Spleen (tissue), 11 donors: ENCODE data around the gene DCBLD2. TPM values are rescaled to one million over a fixed set of nuclear protein-coding genes. Genes with fewer than 3 reads are reported as not detected.

Source experiments
- DNase-seq: peaks from one replicate; pipeline ENCODE4 v3.0.0-alpha.2; 2020
- H3K27ac ChIP-seq, 8 donors: fragments of 200-600 bp; sonication (generic) in 7 of 8; 1 replicate in 4 of 8; 2 replicates in 4 of 8; pipeline versions ENCODE4 v1.5.0 to v1.8.0; 2016 to 2021; ENCODE audit warnings: inconsistent platforms in 4 of 8, mild to moderate bottlenecking in 4 of 8, moderate library complexity in 1 of 8
- H3K27me3 ChIP-seq, 7 donors: fragments of 200-600 bp; sonication (generic) in 6 of 7; replicated peaks in 1 of 7; 1 replicate in 4 of 7; 2 replicates in 3 of 7; pipeline versions ENCODE4 v1.5.0 to v1.8.0; 2016 to 2021; ENCODE audit warnings: inconsistent platforms in 3 of 7, mild to moderate bottlenecking in 1 of 7
- H3K36me3 ChIP-seq, 6 donors: fragments of 200-600 bp; sonication (generic) in 5 of 6; 1 replicate in 4 of 6; 2 replicates in 2 of 6; pipeline versions ENCODE4 v1.5.0 to v1.8.0; 2016 to 2021; ENCODE audit warnings: inconsistent platforms in 2 of 6
- H3K4me1 ChIP-seq, 6 donors: fragments of 200-600 bp; sonication (generic) in 5 of 6; 1 replicate in 3 of 6; 2 replicates in 3 of 6; pipeline versions ENCODE4 v1.5.0 to v1.8.0; 2016 to 2021; ENCODE audit warnings: inconsistent platforms in 3 of 6
- H3K4me3 ChIP-seq, 8 donors: fragments of 200-600 bp; sonication (generic) in 7 of 8; 1 replicate in 4 of 8; 2 replicates in 4 of 8; pipeline versions ENCODE4 v1.5.0 to v1.8.0; 2016 to 2021; ENCODE audit warnings: inconsistent platforms in 4 of 8, mild to moderate bottlenecking in 4 of 8, moderate library complexity in 2 of 8
- H3K9me3 ChIP-seq, 8 donors: fragments of 200-600 bp; sonication (generic) in 7 of 8; 1 replicate in 4 of 8; 2 replicates in 4 of 8; pipeline versions ENCODE4 v1.5.0 to v1.8.0; 2016 to 2021; ENCODE audit warnings: inconsistent platforms in 4 of 8
- POLR2A ChIP-seq, 3 donors: fragments of 450-650 bp; IDR thresholded peaks; one replicate each; pipeline ENCODE4 v1.5.1; 2017; ENCODE audit warnings: antibody characterized with exemption in 3 of 3, mild to moderate bottlenecking in 1 of 3
- POLR2AphosphoS5 ChIP-seq, 3 donors: sonication (generic); formaldehyde crosslinking; IDR thresholded peaks; one replicate each; pipeline ENCODE4 v1.5.1; 2017; ENCODE audit warnings: antibody characterized with exemption in 3 of 3
- WGBS, 5 donors: extraction: QIAGEN DNeasy Blood & Tissue Kit in 3 of 5; methylation state at CpG; one replicate each; pipeline versions ENCODE4 v1.1.5 to v1.1.7; 2013 to 2018; 5-methylcytosine and 5-hydroxymethylcytosine counted together
- intact Hi-C: fragments of 100-400 bp; cut with DNase I; formaldehyde crosslinking; loops from one replicate; pipeline ENCODE4 v1.15.0; 2023; ENCODE audit warnings: low total_unique reads
- polyA plus RNA-seq, 3 donors: library from polyadenylated mRNA; stranded (reverse); fragments of 200-250 nt; gene quantifications; one replicate each; pipeline ENCODE4 v1.2.1, GENCODE V29; 2013
- total RNA-seq, 7 donors: library from RNA; depleted of rRNA in 3 of 7; stranded (reverse); fragments of >200 nt in 3 of 7; fragmentation: NEBNext Ultra II Directional in 4 of 7; extraction: Animal tissue kit (Norgen Biotek cat#: 25700) in 4 of 7; gene quantifications; one replicate each; pipeline versions ENCODE4 v1.1.0 to v1.2.1, GENCODE V29; 2016 to 2021
- TF ChIP-seq, protein P1 (sequence below), 11 experiments: fragments of 200-600 bp in 7 of 11; fragments of 450-650 bp in 4 of 11; sonication (generic) in 4 of 11; IDR thresholded peaks in 8 of 11; conservative IDR thresholded peaks in 3 of 11; 1 replicate in 7 of 11; 2 replicates in 4 of 11; pipeline versions ENCODE4 v1.4.0 to v1.8.0; 2016 to 2021; ENCODE audit warnings: antibody characterized with exemption in 11 of 11, inconsistent platforms in 4 of 11, mild to moderate bottlenecking in 1 of 11
- donor health status: healthy with polysubstance abuse.
- donor health status: DM: no; HTN: no; CAD: no; lungs with moderate emphysema.
- donor health status: DM: no; HTN: no; CAD: no.
- donor health status: Bipolar disorder and iron deficiency.
- donor health status: healthy.
- donor health status: DM: no; HTN: no; CAD: no.
- donor health status: DM: yes; HTN: yes; CAD: no.

The DCBLD2 gene
- total and polyA plus RNA-seq, 10 donors = 0.91 to 10.4 (median 4.3) TPM

DNA sequence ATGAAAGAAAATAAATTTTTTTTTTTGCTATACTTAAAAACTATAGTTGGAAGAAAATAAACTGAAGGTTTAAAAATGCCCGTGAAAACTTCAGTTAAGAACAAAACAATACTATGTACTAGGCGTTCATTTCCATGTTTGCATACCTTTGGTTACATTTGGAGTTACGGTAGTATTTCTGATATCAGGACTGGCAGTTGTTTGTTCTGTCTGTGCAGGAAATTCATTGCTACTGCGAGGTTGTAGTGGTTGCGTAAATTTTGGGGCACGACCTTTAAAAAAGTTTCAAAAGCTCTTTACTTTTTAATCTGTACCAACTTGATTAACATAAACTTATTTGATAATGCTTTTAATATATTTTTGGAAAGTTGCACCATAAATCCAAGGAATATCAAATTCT is 90.4 kb downstream of the DCBLD2 start:
- TF ChIP-seq POLR2AphosphoS5 (IDR thresholded peaks at IDR 0.05) (no peak), POLR2A (IDR thresholded peaks at IDR 0.05) (no peak)
- TF ChIP-seq, protein P1, sequence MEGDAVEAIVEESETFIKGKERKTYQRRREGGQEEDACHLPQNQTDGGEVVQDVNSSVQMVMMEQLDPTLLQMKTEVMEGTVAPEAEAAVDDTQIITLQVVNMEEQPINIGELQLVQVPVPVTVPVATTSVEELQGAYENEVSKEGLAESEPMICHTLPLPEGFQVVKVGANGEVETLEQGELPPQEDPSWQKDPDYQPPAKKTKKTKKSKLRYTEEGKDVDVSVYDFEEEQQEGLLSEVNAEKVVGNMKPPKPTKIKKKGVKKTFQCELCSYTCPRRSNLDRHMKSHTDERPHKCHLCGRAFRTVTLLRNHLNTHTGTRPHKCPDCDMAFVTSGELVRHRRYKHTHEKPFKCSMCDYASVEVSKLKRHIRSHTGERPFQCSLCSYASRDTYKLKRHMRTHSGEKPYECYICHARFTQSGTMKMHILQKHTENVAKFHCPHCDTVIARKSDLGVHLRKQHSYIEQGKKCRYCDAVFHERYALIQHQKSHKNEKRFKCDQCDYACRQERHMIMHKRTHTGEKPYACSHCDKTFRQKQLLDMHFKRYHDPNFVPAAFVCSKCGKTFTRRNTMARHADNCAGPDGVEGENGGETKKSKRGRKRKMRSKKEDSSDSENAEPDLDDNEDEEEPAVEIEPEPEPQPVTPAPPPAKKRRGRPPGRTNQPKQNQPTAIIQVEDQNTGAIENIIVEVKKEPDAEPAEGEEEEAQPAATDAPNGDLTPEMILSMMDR (IDR thresholded peaks at IDR 0.05 in 8 of 11, conservative IDR thresholded peaks at IDR 0.05 in 3 of 11) = no peak
- Histone ChIP-seq H3K36me3 (peaks cover 0 to 27% (median 0%) of the 10 kb centered on the region in 6 donors), H3K4me3 (no peak overlapping the region), H3K4me1 (no peaks in the 10 kb centered on the region), H3K9me3 (no peaks in the 10 kb centered on the region), H3K27ac (no peak overlapping the region), H3K27me3 (no peaks in the 10 kb centered on the region)
- intact Hi-C loops = no loop called here
- no peak for DNase-seq
- WGBS, 5 donors = 42 to 61% (median 60%) methylated on average over 6 of the region's 6 CpGs

DNA sequence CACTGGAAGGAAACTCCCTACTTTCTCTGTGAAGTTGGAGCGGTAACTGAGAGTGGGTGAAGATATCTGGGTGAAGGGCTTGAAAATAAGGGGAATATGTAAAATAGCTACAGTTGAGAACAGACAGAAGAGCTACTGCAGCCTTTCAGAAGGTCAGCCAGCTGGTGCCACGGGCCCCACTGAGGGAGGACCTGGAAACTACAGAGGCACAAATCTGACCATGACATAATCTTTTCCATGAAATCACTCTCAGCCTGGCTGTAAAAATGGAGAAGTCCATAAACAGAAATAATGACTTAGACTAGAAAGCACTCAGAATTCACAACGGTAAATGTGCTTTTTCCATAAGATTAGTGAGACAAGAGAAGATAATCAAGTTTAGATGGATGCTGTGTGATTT is 91.9 kb downstream of the DCBLD2 start:
- Histone ChIP-seq H3K4me3 (no peak overlapping the region), H3K36me3 (peaks cover 0 to 34% (median 0%) of the 10 kb centered on the region in 6 donors), H3K27ac (no peak overlapping the region), H3K9me3 (no peaks in the 10 kb centered on the region), H3K27me3 (no peaks in the 10 kb centered on the region), H3K4me1 (no peaks in the 10 kb centered on the region)
- WGBS, 5 donors = 56 to 70% (median 61%) methylated on average over 3 of the region's 3 CpGs
- TF ChIP-seq POLR2AphosphoS5 (IDR thresholded peaks at IDR 0.05) (no peak), POLR2A (IDR thresholded peaks at IDR 0.05) (no peak)
- TF ChIP-seq, protein P1 (IDR thresholded peaks at IDR 0.05 in 8 of 11, conservative IDR thresholded peaks at IDR 0.05 in 3 of 11) = no peak
- DNase-seq = no peak
- intact Hi-C loops = no loop called here

DNA sequence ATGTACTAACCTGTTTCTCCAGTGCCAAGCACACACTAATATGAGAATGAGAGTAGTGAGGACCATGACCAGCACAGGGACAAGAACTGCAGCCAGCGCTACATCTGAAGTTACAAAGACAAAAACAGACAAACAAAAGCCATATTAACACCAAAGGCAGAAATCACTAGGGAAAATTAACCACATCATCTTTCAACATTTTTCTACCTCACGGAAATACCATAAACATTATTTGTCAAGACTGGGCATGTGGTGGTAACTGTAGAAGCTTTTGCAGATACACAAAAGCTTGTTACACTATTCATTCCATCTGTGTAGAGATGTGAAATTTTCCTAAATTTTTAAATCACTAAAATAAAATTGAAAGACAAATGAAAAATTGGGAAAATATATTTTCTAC is 93.4 kb downstream of the DCBLD2 start:
- Histone ChIP-seq H3K4me3 (no peak overlapping the region), H3K36me3 (peaks cover 0 to 34% (median 0%) of the 10 kb centered on the region in 6 donors), H3K4me1 (no peaks in the 10 kb centered on the region), H3K27me3 (no peaks in the 10 kb centered on the region), H3K9me3 (no peaks in the 10 kb centered on the region), H3K27ac (no peak overlapping the region)
- no peak for DNase-seq
- WGBS, 5 donors = 79 to 94% (median 91%) methylated on average over 2 of the region's 2 CpGs
- intact Hi-C loops = no loop called here
- TF ChIP-seq POLR2AphosphoS5 (IDR thresholded peaks at IDR 0.05) = no peak
- no peak for TF ChIP-seq POLR2A (IDR thresholded peaks at IDR 0.05)
- TF ChIP-seq, protein P1 (IDR thresholded peaks at IDR 0.05 in 8 of 11, conservative IDR thresholded peaks at IDR 0.05 in 3 of 11) = no peak

DNA sequence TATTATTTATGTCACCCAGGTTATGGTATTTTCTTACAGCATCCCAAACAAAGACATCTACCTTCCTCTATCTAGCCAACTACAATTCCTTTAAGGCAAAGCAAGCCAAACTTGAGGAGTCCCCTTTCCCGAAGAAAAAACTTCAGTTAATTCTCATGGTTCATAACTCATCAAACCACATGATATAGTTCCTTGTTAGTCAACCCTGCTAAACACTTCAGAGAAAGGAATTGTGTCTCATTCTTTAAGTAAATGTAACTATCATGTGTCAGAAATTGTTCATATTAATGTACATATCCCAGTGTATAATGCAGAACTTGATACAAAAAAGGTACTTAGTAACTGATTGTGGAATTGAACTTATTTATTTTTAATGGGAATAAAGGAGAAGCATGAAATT is 93.9 kb downstream of the DCBLD2 start:
- TF ChIP-seq POLR2A (IDR thresholded peaks at IDR 0.05) (no peak), POLR2AphosphoS5 (IDR thresholded peaks at IDR 0.05) (no peak)
- TF ChIP-seq, protein P1 (IDR thresholded peaks at IDR 0.05 in 8 of 11, conservative IDR thresholded peaks at IDR 0.05 in 3 of 11) = no peak
- H3K4me1 ChIP-seq = no peaks in the 10 kb centered on the region
- H3K27me3 ChIP-seq = no peaks in the 10 kb centered on the region
- DNase-seq = no peak
- H3K36me3 ChIP-seq = peaks cover 0 to 34% (median 0%) of the 10 kb centered on the region in 6 donors
- intact Hi-C loops = no loop called here
- H3K9me3 ChIP-seq = no peaks in the 10 kb centered on the region
- WGBS, 5 donors = 83 to 93% (median 87%) methylated on average over 1 of the region's 1 CpG
- H3K4me3 ChIP-seq = no peak overlapping the region
- no peak overlapping the region for H3K27ac ChIP-seq
